ENCODE measurements around the gene C17orf67. TPM values are rescaled to one million over a fixed set of nuclear protein-coding genes. Genes with fewer than 3 reads are reported as not detected.

The C17orf67 gene
- total and polyA plus RNA-seq, 10 of the 15 experiments (the other 5 are each of a cell fraction or from before 2014, with no cell fraction given) = 0.24 to 3.3 (median 0.89) TPM

DNA sequence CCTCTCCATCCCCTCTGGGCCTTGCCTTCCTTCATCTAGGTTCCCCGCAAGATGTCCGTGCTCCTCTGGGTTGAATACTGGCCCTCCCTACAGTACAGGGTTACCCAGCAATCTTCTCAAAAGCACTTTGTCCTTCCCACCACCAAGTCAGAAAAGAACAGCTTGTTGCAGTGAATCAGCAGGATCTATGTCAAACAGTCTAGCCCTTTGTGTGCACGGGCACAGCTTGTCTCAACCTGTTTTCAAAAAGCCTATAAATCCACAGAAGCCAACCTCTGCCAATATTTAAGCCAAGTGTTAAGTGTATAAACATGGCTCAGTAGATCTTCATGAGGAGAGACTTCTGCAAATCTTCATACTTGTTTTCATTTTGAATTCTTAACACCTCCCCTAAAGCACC is 25.2 kb downstream of the C17orf67 start:
- ATAC-seq = no peak
- Histone ChIP-seq H3K4me3 (no peak overlapping the region), H3K79me2 (ENCODE audit: control insufficient read depth, insufficient read depth, low read length) (no peaks in the 10 kb centered on the region), H3K36me3 (ENCODE audit: control insufficient read depth in 2 of 2, insufficient read depth in 2 of 2, low read length in 1 of 2) (no peaks in the 10 kb centered on the region), H3K27me3 (replicated peaks in 1 of 2; ENCODE audit: control insufficient read depth in 2 of 2, insufficient read depth in 2 of 2, low read length in 1 of 2) (no peaks in the 10 kb centered on the region; a peak in 1 of 4 replicates), H4K20me1 (ENCODE audit: control insufficient read depth, insufficient read depth) (no peaks in the 10 kb centered on the region), H3K9ac (ENCODE audit: control insufficient read depth, insufficient read depth, low read length) (no peak overlapping the region), H3K4me2 (ENCODE audit: control insufficient read depth, insufficient read depth) (no peak overlapping the region), H3K9me3 (replicated peaks; ENCODE audit: control insufficient read depth, insufficient read depth, low read length) (no peaks in the 10 kb centered on the region), H3K4me1 (ENCODE audit: control insufficient read depth, insufficient read depth, low read length) (no peaks in the 10 kb centered on the region), H3K27ac (ENCODE audit: control insufficient read depth, insufficient read depth) (no peak overlapping the region), H2AFZ (ENCODE audit: control insufficient read depth, low read depth, low read length) (no peak overlapping the region)
- no peak for DNase-seq (ENCODE audit: low read depth, low spot score)
- ChIA-PET RAD21 (ENCODE audit: unreplicated experiment) (no interaction called here), CTCF (no interaction called here), SMC1A (ENCODE audit: uncharacterized antibody, unreplicated experiment) (no interaction called here), POLR2A (no interaction called here)
- FAIRE-seq = no peak
- intact Hi-C loops (cut with micrococcal nuclease; ENCODE audit: unreplicated experiment) (no loop called here), in situ Hi-C loops (cut with MboI) (no loop called here)
- 80% methylated on average over 3 of the region's 3 CpGs for WGBS (ENCODE audit: insufficient coverage, insufficient replicate concordance, low lambda C conversion rate, missing lambda C conversion rate)
- no TSS peak for BruUV-seq (replicated peaks)
- no peak for TF ChIP-seq POLR2AphosphoS2 (IDR thresholded peaks at IDR 0.05; ENCODE audit: low read depth, low read length)
- TF ChIP-seq ZNF274 (IDR thresholded peaks at IDR 0.05; ENCODE audit: insufficient read depth, insufficient read length) = no peak
- no peak for TF ChIP-seq PML (IDR thresholded peaks at IDR 0.05; ENCODE audit: low read length)
- TF ChIP-seq POLR2A (IDR thresholded peaks at IDR 0.05; ENCODE audit: low read depth, low read length) = no peak
- TF ChIP-seq MEF2A (IDR thresholded peaks at IDR 0.05; ENCODE audit: insufficient read depth, low read depth, low read length) = no peak
- TF ChIP-seq, protein P1, sequence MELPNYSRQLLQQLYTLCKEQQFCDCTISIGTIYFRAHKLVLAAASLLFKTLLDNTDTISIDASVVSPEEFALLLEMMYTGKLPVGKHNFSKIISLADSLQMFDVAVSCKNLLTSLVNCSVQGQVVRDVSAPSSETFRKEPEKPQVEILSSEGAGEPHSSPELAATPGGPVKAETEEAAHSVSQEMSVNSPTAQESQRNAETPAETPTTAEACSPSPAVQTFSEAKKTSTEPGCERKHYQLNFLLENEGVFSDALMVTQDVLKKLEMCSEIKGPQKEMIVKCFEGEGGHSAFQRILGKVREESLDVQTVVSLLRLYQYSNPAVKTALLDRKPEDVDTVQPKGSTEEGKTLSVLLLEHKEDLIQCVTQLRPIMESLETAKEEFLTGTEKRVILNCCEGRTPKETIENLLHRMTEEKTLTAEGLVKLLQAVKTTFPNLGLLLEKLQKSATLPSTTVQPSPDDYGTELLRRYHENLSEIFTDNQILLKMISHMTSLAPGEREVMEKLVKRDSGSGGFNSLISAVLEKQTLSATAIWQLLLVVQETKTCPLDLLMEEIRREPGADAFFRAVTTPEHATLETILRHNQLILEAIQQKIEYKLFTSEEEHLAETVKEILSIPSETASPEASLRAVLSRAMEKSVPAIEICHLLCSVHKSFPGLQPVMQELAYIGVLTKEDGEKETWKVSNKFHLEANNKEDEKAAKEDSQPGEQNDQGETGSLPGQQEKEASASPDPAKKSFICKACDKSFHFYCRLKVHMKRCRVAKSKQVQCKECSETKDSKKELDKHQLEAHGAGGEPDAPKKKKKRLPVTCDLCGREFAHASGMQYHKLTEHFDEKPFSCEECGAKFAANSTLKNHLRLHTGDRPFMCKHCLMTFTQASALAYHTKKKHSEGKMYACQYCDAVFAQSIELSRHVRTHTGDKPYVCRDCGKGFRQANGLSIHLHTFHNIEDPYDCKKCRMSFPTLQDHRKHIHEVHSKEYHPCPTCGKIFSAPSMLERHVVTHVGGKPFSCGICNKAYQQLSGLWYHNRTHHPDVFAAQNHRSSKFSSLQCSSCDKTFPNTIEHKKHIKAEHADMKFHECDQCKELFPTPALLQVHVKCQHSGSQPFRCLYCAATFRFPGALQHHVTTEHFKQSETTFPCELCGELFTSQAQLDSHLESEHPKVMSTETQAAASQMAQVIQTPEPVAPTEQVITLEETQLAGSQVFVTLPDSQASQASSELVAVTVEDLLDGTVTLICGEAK (IDR thresholded peaks at IDR 0.05; ENCODE audit: borderline replicate concordance) = no peak
- TF ChIP-seq, protein P2, sequence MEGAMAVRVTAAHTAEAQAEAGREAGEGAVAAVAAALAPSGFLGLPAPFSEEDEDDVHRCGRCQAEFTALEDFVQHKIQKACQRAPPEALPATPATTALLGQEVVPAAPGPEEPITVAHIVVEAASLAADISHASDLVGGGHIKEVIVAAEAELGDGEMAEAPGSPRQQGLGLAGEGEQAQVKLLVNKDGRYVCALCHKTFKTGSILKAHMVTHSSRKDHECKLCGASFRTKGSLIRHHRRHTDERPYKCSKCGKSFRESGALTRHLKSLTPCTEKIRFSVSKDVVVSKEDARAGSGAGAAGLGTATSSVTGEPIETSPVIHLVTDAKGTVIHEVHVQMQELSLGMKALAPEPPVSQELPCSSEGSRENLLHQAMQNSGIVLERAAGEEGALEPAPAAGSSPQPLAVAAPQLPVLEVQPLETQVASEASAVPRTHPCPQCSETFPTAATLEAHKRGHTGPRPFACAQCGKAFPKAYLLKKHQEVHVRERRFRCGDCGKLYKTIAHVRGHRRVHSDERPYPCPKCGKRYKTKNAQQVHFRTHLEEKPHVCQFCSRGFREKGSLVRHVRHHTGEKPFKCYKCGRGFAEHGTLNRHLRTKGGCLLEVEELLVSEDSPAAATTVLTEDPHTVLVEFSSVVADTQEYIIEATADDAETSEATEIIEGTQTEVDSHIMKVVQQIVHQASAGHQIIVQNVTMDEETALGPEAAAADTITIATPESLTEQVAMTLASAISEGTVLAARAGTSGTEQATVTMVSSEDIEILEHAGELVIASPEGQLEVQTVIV (IDR thresholded peaks at IDR 0.05; ENCODE audit: borderline replicate concordance, partially characterized antibody) = no peak
- TF ChIP-seq, protein P3, sequence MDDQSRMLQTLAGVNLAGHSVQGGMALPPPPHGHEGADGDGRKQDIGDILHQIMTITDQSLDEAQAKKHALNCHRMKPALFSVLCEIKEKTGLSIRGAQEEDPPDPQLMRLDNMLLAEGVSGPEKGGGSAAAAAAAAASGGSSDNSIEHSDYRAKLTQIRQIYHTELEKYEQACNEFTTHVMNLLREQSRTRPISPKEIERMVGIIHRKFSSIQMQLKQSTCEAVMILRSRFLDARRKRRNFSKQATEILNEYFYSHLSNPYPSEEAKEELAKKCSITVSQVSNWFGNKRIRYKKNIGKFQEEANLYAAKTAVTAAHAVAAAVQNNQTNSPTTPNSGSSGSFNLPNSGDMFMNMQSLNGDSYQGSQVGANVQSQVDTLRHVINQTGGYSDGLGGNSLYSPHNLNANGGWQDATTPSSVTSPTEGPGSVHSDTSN (IDR thresholded peaks at IDR 0.05; ENCODE audit: insufficient replicate concordance, low read depth, low read length) = no peak
- no peak for TF ChIP-seq YY1 (IDR thresholded peaks at IDR 0.05; ENCODE audit: low read depth, low read length)
- no peak for TF ChIP-seq DPF2 (IDR thresholded peaks at IDR 0.05)
- TF ChIP-seq, protein P4, sequence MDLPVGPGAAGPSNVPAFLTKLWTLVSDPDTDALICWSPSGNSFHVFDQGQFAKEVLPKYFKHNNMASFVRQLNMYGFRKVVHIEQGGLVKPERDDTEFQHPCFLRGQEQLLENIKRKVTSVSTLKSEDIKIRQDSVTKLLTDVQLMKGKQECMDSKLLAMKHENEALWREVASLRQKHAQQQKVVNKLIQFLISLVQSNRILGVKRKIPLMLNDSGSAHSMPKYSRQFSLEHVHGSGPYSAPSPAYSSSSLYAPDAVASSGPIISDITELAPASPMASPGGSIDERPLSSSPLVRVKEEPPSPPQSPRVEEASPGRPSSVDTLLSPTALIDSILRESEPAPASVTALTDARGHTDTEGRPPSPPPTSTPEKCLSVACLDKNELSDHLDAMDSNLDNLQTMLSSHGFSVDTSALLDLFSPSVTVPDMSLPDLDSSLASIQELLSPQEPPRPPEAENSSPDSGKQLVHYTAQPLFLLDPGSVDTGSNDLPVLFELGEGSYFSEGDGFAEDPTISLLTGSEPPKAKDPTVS (IDR thresholded peaks at IDR 0.05; ENCODE audit: low read depth, low read length) = no peak
- no peak for TF ChIP-seq YBX1 (IDR thresholded peaks at IDR 0.05)
